ENCODE data around the gene UPF3B. TPM values are rescaled to one million over a fixed set of nuclear protein-coding genes. Genes with fewer than 3 reads are reported as not detected.
"Not testable (repeated sequence)": the region's sequence is repeated elsewhere in the genome, so short reads cannot be mapped to it uniquely, and the experiment has no call there.

The UPF3B gene
- 10.9 TPM for total RNA-seq (ENCODE audit: unreplicated experiment)
- long read RNA-seq, partial matches to known transcripts, result 16 of 22 reads
- long read RNA-seq, other reads (novel, unspliced or antisense), result 6 of 22 reads

- Mint-ChIP-seq H3K4me1 (ENCODE audit: low read depth, unreplicated experiment) (peaks cover 2% of the 10 kb centered on the region), H3K9me3 (ENCODE audit: unreplicated experiment) (peaks cover 1% of the 10 kb centered on the region), H3K36me3 (ENCODE audit: unreplicated experiment) (no peaks in the 10 kb centered on the region), H3K27me3 (ENCODE audit: unreplicated experiment) (peaks cover 4% of the 10 kb centered on the region), H3K4me3 (ENCODE audit: unreplicated experiment) (peak within 1 kb of the TSS; percentile 99), H3K27ac (ENCODE audit: unreplicated experiment) (peak within 1 kb of the TSS; percentile 90)
- no peak for TF ChIP-seq CTCF (IDR thresholded peaks at IDR 0.05; ENCODE audit: partially characterized antibody, unreplicated experiment)
- peak; percentile 92 for DNase-seq
Measured at GRCh38 chrX:119852382-119853353, at the start of gene UPF3B. Gene UPF3B (minus strand): TSS chrX:119852963. CDS start chrX:119852928, 35 bp downstream.

- H3K4me3 Mint-ChIP-seq (ENCODE audit: unreplicated experiment), result no peak overlapping the region
Measured at GRCh38 chrX:119900976-119901375, 48.2 kb upstream of the UPF3B start.

GRCh38 chrX:119899125-119899524, 46.4 kb upstream of the UPF3B start:
- DNase-seq, result no peak
- no peaks in the 10 kb centered on the region for H3K9me3 Mint-ChIP-seq (ENCODE audit: unreplicated experiment)
- no peaks in the 10 kb centered on the region for H3K36me3 Mint-ChIP-seq (ENCODE audit: unreplicated experiment)

More at GRCh38 chrX:119900976-119901375, 48.2 kb upstream of the UPF3B start:
- DNase-seq, result no peak
- no peaks in the 10 kb centered on the region for H3K9me3 Mint-ChIP-seq (ENCODE audit: unreplicated experiment)
- no peaks in the 10 kb centered on the region for H3K36me3 Mint-ChIP-seq (ENCODE audit: unreplicated experiment)
- peaks cover 2% of the 10 kb centered on the region for H3K4me1 Mint-ChIP-seq (ENCODE audit: low read depth, unreplicated experiment)
- TF ChIP-seq CTCF (IDR thresholded peaks at IDR 0.05; ENCODE audit: partially characterized antibody, unreplicated experiment), result no peak
- no peaks in the 10 kb centered on the region for H3K27me3 Mint-ChIP-seq (ENCODE audit: unreplicated experiment)
- no peak overlapping the region for H3K27ac Mint-ChIP-seq (ENCODE audit: unreplicated experiment)

DNA sequence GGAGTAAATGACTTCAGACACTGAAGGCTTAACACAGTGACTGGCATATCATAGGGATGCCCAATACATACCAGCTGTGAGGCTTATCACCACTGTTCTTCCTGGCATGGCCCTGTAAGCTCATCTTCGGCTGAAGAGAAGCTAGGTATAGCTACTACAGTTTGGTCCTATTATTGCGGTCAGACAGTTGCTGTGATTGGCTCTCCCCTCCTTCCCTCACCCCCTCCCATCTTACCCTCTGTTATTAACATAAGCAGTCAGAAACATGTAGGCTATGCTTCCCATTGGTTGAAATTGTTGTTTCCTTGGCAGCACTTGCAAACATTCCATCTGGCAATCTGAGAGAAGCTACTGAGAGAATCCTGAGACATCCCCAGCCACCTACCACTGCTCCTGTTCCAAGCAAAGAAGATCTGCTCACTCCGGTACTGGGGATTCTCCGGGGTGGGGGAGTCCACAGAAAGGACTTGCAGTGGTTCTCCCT, 43.1 kb upstream of the UPF3B start, which contains the start of gene AKAP14:
AKAP14 (plus strand) TSS at position 51 of the 484 bp plus-strand sequence. CDS start 7,331 bp downstream, outside the sequence.
- Mint-ChIP-seq H3K4me1 (ENCODE audit: low read depth, unreplicated experiment) (no peaks in the 10 kb centered on the region), H3K36me3 (ENCODE audit: unreplicated experiment) (no peaks in the 10 kb centered on the region), H3K27ac (ENCODE audit: unreplicated experiment) (no peak within 1 kb of the TSS), H3K9me3 (ENCODE audit: unreplicated experiment) (no peaks in the 10 kb centered on the region), H3K4me3 (ENCODE audit: unreplicated experiment) (no peak within 1 kb of the TSS), H3K27me3 (ENCODE audit: unreplicated experiment) (peaks cover 3% of the 10 kb centered on the region)
- TF ChIP-seq CTCF (IDR thresholded peaks at IDR 0.05; ENCODE audit: partially characterized antibody, unreplicated experiment), result no peak
- no peak for DNase-seq

More at GRCh38 chrX:119899125-119899524, 46.4 kb upstream of the UPF3B start:
- Mint-ChIP-seq H3K27ac (ENCODE audit: unreplicated experiment) (no peak overlapping the region), H3K4me1 (ENCODE audit: low read depth, unreplicated experiment) (no peaks in the 10 kb centered on the region), H3K4me3 (ENCODE audit: unreplicated experiment) (no peak overlapping the region), H3K27me3 (ENCODE audit: unreplicated experiment) (no peaks in the 10 kb centered on the region)
- no peak for TF ChIP-seq CTCF (IDR thresholded peaks at IDR 0.05; ENCODE audit: partially characterized antibody, unreplicated experiment)

- H3K27me3 Mint-ChIP-seq (ENCODE audit: unreplicated experiment); H3K36me3 Mint-ChIP-seq (ENCODE audit: unreplicated experiment); H3K4me3 Mint-ChIP-seq (ENCODE audit: unreplicated experiment); H3K27ac Mint-ChIP-seq (ENCODE audit: unreplicated experiment); DNase-seq; H3K9me3 Mint-ChIP-seq (ENCODE audit: unreplicated experiment); H3K4me1 Mint-ChIP-seq (ENCODE audit: low read depth, unreplicated experiment): not testable (repeated sequence)
Measured at GRCh38 chrX:119891961-119892692, 39.4 kb upstream of the UPF3B start.

- not testable (repeated sequence) for H3K4me1 Mint-ChIP-seq (ENCODE audit: low read depth, unreplicated experiment); H3K27me3 Mint-ChIP-seq (ENCODE audit: unreplicated experiment); H3K9me3 Mint-ChIP-seq (ENCODE audit: unreplicated experiment); H3K27ac Mint-ChIP-seq (ENCODE audit: unreplicated experiment); DNase-seq; H3K4me3 Mint-ChIP-seq (ENCODE audit: unreplicated experiment); H3K36me3 Mint-ChIP-seq (ENCODE audit: unreplicated experiment)
Measured at GRCh38 chrX:119890626-119891025, 37.9 kb upstream of the UPF3B start.

Measured in glutamatergic neuron (in vitro differentiated cells).